ENCODE measurements around the gene ROPN1.
A peak's percentile ranks its signal among the peaks of the same experiment; 100 is the strongest.
"Not testable (repeated sequence)": the region's sequence is repeated elsewhere in the genome, so short reads cannot be mapped to it uniquely, and the experiment has no call there.

The ROPN1 gene

DNA sequence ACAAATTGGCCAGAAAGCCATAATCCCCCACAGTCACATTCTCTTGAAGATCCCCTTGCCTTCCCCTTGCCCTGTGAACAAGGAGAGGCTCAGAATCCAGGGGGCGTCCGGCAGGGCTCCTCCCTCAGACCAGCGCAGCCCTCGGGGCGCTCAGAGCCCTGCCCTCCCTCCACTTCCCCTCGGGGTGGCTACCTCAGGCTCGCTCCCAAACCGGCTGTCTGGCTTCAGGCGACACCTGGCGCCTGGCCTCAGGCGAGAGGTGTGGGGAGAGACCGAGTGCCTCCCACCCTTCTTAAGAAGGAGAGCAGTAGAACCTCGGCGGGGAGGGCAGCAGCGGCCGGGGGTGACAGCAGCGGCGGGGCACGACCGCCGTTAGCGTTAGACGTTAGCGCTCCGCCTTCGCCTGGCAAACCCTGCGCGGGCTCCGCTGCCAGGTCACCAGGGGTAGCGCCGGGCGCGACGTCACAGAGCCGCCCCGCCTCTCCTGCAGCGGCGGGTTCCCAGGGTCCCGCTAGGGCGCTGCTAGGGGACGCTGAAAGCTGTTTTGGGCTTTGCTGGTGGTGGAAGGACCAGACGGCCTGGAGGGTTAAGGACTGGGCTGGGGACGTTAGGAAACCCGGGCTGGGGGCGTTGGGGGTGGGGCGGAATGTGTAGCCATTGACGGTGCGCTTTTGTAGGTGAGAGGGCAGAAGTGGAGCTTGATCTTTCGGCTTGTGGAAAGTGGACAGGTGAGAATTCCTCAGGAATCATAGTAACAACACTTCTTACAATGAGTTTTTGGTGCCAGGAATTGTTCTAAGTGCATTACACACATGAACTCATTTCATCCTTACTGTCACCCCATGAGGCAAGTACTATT, at the start of gene ROPN1:
Gene ROPN1 (minus strand): TSS at position 395 of the 859 bp plus-strand sequence. CDS start 11,643 bp downstream, outside the sequence.
- not testable (repeated sequence) for DNase-seq

DNA sequence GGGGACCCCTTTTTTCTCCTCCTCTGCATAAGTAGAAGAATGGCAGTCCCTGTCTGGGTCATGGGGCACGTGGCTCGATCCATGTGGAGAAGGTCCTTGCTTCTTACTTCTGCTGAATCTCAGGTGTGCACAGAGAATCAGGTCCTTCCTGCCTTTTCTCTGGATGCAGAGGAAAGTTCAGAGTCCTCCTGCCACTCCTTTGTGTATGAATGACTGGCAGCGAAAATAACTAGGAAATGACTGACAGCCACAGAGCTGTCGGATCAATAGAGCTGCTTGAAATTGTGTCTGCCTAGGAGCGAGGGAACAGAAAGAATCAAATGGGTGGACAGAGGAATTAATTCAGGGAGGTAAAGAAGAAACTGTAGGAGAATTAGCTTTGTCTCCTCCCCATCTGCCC, 49.6 kb upstream of the ROPN1 start:
- no peak for DNase-seq

DNA sequence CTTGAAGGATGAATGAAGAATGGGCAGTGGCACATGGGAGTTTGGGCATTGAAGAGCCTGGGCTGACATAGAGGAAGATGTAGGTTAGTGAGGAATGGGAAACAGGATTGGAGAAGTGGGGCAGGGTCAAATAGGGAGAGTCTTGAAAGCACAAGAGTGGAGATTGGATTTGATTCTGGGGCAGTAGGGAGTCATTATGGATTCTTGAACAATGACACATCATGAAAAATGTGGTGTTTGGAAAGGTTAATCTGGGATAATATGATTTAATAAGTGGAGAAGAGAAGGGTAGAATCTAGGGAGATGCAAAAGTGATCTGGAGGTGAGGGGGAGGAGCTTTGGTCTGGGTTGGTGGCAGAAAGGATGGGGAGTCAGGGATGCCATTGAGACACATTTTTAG, 45.4 kb upstream of the ROPN1 start:
- DNase-seq = no peak

DNA sequence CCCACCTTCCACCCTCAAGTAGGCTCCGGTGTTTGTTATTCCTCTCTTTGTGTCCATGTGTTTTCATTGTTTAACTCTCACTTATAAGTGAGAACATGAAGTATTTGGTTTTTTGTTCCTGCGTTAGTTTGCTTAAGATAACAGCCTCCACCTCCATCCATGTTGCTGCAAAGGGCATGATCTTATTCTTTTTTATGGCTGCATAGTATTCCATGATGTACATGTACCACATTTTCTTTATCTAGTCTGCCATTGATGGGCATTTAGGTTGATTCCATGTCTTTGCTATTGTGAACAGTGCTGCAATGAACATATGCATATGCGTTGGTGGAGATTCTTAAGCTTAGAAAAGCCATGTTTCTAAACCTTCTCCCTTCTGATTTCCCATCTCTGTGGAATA, 44.3 kb upstream of the ROPN1 start:
- DNase-seq = not testable (repeated sequence)

DNA sequence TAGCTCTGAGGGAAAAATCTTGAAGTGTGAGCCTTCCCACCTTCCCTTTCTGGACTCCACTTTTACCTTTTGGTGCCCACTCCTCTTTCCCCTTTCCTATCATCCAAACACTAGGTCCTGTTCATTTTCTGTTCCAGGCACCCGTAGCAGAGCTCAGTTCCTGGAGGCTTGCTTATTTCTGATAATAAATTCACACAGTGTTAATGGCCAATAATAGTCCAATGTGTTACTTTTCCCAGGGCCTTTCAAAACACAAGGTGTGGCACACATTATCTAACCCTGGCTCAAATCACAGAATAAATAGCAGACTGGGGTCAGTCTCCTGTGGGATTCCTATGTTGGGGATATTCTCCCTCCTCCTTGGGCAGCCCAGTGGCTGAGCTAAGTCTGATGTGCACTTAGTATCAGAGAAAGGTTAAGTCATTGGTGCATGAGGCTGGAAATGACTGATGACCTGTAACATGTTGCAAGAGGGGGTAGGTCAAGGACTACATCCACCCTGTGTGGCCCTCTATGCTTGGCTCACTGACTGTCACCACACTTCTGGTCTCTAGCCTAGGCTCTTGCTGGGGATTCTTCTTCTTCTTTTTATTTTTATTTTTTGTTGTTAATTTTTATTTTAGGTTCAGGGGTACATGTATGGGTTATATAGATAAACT, 43.7 kb upstream of the ROPN1 start:
- no peak for DNase-seq

DNA sequence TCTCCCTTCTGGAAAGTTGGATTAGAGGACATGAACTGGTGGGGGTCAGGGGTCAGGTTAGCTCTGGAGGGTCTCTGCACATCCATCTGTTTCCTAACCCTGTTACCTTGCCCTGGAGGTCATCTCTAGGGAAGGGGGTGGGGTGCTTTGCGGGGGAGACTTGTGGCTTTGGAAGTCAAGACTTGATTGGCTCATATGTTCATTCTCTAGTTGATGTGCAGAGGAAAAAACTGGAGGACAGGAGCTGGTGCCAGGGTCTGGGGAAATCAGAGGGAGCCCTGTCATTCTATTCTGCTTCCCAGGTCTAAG, 42.9 kb upstream of the ROPN1 start:
- no peak for DNase-seq

DNA sequence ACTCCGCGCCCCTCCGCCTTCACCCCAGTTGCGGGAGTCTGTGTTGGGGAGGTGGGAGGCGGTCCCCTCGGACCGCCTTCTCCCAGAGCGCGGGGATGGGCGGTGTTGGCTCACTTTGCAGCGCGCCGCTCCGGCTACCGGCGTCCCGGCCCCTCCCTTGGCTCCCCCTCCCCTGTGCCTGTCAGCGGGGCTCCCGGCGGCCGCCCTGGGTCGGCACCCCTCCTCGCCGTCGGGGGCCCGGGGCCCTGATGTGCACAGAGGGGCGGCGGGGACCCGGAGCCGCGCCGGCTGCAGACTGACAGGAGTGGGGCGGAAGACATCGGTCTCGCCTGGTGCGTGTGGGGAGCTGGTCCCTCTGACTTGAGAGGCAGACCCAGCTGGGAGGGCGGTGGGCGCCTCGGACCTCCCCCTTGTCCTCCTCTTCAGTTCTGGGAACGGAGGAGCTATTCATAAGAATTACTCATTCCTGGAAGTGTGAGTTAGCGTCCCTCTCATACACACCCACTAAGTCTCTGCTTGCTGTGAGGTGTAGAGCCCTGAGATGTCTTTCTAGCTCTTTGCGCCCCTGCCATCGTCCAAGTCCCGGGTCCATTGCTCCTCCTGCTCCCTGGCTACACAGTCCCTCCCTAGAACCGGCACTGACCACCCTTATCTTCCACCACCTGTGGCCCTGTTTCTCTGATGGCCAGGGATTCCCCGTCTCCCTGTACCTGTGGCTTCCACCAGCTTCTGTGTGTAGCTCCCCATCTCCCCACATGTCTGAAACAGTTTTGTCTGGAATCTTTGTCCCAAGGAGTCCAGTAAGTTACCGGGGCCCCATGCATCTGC, 42.3 kb upstream of the ROPN1 start:
- no peak for DNase-seq

- no peak for DNase-seq
These were observed 41.6 kb upstream of the ROPN1 start, which contains the start of gene KALRN for GRCh38 chr3:124033360-124034015. TSS of gene KALRN (plus strand) at chr3:124033369.

GRCh38 chr3:124032881-124033359, 41.0 kb upstream of the ROPN1 start:
- peak; percentile 38 to 46 for DNase-seq

DNA sequence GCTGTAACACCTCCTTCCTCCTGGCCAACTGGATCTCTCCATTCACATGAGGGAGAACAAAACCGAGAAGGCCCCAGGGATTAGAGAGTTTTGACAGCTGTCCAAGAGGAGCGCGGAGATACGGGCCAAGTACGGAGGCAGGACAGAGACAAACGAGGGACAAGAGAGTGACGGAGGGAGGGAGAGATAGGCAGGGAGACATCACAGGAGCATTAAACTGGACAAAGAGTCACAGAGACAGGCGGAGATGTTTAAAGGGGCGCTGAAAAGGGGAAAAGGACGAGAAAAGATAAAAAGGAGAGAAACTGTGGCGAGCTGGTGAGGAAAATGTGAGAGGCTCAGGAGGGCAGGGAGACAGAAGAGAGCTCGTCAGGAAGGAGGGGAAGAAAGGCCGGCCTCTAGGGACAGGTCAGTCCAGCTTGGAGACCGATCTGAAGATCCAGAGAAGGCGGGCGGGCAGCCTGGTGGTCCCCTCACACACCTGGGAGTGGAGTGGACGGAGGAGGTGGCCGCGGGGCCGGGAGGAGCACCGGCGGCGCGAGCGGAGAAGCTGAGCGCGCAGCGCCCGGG, 40.5 kb upstream of the ROPN1 start:
- DNase-seq = no peak

DNA sequence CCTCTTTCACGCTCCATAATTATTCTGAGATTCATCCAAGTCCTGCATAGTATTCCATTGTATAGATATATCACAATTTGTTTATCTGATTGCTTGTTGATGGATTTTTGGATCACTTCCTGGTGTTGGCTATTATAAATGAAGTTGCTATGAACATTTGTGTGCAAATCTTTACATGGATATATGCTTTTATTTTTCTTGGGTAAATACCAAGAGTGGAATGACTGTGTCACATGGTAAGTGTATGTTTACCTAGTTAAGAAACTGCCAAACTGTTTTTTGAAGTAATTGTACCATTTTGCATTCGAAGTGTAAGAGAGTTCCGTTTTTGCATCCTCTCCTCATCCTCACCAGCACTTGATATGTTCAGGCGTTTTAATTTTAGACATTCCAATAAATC, 34.6 kb upstream of the ROPN1 start:
- DNase-seq = no peak

GRCh38 chr3:124023531-124023930, 31.6 kb upstream of the ROPN1 start:
- DNase-seq = not testable (repeated sequence)

- DNase-seq = no peak
These were observed 27.4 kb upstream of the ROPN1 start for GRCh38 chr3:124019291-124019690.

- not testable (repeated sequence) for DNase-seq
These were observed 25.6 kb upstream of the ROPN1 start for GRCh38 chr3:124017502-124017901.

- not testable (repeated sequence) for DNase-seq
These were observed 24.6 kb upstream of the ROPN1 start for GRCh38 chr3:124016483-124016882.

DNA sequence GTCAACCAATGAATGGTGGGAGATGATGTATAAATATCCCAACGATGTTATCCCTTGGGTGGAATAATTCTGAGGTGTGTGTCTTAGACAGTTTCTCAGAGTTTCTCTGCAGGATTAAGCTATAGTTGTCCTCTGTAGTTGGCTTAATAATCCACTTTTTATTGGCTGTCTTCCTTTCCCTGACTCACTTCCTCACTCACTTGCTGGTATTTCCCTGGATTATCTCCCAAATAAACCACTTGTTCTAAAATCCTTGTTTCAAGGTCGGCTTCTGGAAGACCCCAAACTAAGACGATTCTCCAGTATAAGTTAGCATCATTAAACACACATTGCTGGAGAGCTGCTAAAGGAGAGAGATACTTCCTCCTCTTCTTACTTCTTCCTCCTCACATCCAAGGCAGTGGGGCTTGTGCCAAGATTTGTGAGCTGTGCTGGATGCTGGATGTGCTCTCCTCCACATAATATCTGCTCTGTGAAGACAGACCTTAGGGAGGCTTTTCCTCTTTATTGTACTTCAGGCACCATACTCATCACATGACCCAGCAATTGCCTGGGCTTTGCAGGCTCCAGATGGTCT, 22.5 kb upstream of the ROPN1 start:
- DNase-seq = no peak

GRCh38 chr3:124008321-124008720, 16.4 kb upstream of the ROPN1 start:
- not testable (repeated sequence) for DNase-seq

DNA sequence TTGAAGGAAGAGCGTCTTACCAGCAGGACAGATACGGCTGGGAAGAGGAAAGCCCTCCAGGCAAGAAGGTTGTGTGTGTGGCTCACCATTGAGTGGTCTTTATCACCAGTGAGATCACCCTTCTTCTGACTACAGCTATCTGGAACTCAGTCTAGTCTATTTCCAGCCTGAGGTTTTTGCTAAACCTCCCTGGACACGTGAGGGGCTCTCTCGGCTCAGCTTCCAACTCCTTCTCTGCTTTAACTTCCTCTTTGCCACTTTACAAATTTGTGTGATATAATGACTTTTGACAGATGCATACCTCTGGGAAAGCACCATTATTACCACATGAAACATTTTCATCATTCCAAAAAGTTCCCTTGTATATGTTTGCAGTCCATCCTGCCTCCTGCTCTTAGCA, 15.3 kb upstream of the ROPN1 start:
- DNase-seq = no peak

GRCh38 chr3:124002405-124003079, 10.6 kb upstream of the ROPN1 start:
- not testable (repeated sequence) for DNase-seq

DNA sequence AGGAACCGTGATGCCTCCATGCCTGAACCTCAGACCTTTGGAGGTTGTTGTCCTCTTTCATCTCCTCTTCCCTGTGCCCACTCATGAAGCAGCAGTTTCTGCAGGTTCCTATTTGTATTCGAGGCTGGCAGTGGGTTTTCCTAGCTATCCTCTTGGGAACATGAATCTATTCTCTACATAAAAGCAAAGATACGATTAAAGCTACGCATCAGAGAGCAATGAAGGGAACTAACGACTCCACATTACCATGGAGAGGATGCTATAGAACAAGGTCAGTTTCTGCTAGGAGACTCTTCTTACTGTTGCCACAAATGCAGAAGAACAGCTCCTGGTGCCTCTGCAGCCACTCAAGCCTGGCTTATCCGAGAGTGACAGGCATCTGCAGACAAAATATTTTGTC, 9.4 kb upstream of the ROPN1 start:
- DNase-seq = not testable (repeated sequence)

DNA sequence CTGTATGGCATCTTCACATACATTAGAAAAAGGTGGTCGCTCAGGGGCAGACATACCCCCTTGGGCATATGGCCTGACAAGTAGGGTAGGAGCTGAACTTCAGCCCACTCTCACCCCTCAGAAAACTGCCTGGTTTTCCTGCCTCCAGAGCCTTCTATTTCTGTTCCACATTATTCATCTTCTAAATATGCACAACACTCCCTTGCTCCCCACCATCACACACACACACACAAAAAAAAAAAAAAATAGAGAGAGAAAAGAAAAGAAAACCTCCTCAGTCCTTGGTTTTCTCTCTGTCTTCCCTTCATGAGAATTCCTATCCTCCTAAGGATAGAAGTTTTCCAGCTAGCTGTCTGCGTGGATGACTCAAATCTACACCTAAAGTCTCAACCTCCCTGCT, 5.6 kb upstream of the ROPN1 start:
- DNase-seq = no peak
